ENCODE measurements around the gene PEX26. TPM values are rescaled to one million over a fixed set of nuclear protein-coding genes. Genes with fewer than 3 reads are reported as not detected.
A peak's percentile ranks its signal among the peaks of the same experiment; 100 is the strongest.

PEX26 gene
- total and polyA plus RNA-seq, 2 experiments from 2014 or later = 4.0 to 48.9 TPM

DNA sequence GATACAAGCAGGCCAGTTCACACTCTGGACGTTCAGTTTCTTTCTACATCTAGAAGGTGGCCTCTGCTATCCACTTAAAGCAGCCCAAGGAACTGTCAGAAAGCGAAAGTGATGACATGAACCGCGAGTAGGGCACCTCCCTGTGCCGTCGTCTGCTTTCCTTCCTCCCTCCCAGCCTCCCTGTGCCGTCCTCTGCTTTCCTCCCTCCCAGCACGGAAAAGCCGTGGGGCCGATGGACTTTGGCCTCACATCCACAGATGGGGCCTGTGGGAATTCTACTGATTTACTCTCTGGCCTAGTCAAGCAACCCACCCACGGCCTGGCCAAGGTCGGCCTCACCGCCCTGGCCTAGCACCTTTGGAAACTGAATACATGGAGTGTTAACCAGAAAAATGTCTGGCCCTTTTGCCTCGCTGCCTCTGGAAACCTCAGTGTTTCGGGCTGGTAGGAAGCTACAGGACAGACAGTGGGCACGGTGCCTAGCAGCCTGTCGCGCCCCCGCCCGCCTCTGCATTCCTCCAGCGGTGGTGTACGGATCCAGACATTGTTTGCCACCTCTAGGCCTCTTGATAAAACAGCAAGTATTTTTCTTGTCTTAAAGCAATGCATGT is 14.2 kb downstream of the PEX26 start (continued):
- TF ChIP-seq, protein P1, sequence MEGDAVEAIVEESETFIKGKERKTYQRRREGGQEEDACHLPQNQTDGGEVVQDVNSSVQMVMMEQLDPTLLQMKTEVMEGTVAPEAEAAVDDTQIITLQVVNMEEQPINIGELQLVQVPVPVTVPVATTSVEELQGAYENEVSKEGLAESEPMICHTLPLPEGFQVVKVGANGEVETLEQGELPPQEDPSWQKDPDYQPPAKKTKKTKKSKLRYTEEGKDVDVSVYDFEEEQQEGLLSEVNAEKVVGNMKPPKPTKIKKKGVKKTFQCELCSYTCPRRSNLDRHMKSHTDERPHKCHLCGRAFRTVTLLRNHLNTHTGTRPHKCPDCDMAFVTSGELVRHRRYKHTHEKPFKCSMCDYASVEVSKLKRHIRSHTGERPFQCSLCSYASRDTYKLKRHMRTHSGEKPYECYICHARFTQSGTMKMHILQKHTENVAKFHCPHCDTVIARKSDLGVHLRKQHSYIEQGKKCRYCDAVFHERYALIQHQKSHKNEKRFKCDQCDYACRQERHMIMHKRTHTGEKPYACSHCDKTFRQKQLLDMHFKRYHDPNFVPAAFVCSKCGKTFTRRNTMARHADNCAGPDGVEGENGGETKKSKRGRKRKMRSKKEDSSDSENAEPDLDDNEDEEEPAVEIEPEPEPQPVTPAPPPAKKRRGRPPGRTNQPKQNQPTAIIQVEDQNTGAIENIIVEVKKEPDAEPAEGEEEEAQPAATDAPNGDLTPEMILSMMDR (conservative IDR thresholded peaks at IDR 0.05; ENCODE audit: low read depth in 2 of 2) = no peak
- TF ChIP-seq EZH2phosphoT487 (IDR thresholded peaks at IDR 0.05; ENCODE audit: unreplicated experiment) = no peak
- TF ChIP-seq STAT1 (IDR thresholded peaks at IDR 0.05; ENCODE audit: unreplicated experiment) = no peak
- no peak for TF ChIP-seq NANOG (IDR thresholded peaks at IDR 0.05; ENCODE audit: borderline replicate concordance)
- TF ChIP-seq ZNF114 (CRISPR knock-in tag; IDR thresholded peaks at IDR 0.05) = no peak

DNA sequence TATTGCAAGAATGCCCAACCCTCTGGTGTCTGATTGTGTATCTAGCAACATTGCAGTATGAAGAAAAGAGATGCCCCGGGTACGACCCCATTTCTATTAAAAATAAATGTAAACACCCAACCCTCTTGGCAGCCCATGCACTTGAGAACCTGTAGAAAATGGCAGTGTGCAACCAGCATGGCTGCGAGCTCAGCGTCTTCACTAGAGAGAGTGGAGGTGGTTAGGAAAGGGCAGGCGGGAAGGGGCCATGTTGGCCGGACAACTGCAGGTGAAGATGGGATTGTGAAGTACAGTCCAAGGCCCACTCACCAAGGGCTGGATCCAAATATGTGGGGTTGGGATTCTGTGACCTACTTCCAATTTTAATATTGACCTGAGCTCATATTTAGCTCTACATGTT is 15.9 kb downstream of the PEX26 start:
- Mint-ChIP-seq H3K4me3 (no peak overlapping the region), H3K27me3 (ENCODE audit: insufficient read depth, low read depth, poor library complexity) (peaks cover 8% of the 10 kb centered on the region), H3K9me3 (peaks cover 3% of the 10 kb centered on the region; the same call in 2 of the 3 replicates), H3K27ac (no peak overlapping the region; the same call in 1 of the 2 replicates), H3K36me3 (ENCODE audit: low read depth) (peaks cover 57% of the 10 kb centered on the region), H3K4me1 (peaks cover 2% of the 10 kb centered on the region; the same call in 2 of the 3 replicates)
- H3K36me3 ChIP-seq (ENCODE audit: insufficient read depth) = peaks cover 12% of the 10 kb centered on the region
- H4K20me1 ChIP-seq (replicated peaks; ENCODE audit: insufficient read depth) = 0 out of 2 replicates have a peak, but pooled peaks cover 6% of the 10 kb centered on the region
- ATAC-seq (no peak), DNase-seq (ENCODE audit: low spot score) (no peak)
- H3K27ac ChIP-seq (ENCODE audit: low read depth) = 0 out of 2 replicates have a peak overlapping the region, but pooled peaks have one; percentile 30
- H3K9me2 ChIP-seq (ENCODE audit: insufficient read depth) = no peaks in the 10 kb centered on the region
- no peaks in the 10 kb centered on the region for H3F3A ChIP-seq (replicated peaks; ENCODE audit: low read depth)
- no peaks in the 10 kb centered on the region for H3K4me1 ChIP-seq (ENCODE audit: insufficient read depth)
- no peak overlapping the region for H2AFZ ChIP-seq
- H3K4me2 ChIP-seq = no peak overlapping the region
- no peak overlapping the region for H3K4me3 ChIP-seq
- no peaks in the 10 kb centered on the region for H3K79me2 ChIP-seq (replicated peaks; ENCODE audit: insufficient read depth)
- no peaks in the 10 kb centered on the region for H3K27me3 ChIP-seq (ENCODE audit: insufficient read depth)
- TF ChIP-seq POLR2AphosphoS5 (IDR thresholded peaks at IDR 0.05; ENCODE audit: low read depth) (no peak), JUNB (IDR thresholded peaks at IDR 0.05; ENCODE audit: unreplicated experiment) (no peak), CREB1 (CRISPR knock-in tag; IDR thresholded peaks at IDR 0.05; ENCODE audit: low read depth) (no peak), EZH2 (IDR thresholded peaks at IDR 0.05; ENCODE audit: low read depth, unreplicated experiment) (no peak)
- TF ChIP-seq, protein P2, sequence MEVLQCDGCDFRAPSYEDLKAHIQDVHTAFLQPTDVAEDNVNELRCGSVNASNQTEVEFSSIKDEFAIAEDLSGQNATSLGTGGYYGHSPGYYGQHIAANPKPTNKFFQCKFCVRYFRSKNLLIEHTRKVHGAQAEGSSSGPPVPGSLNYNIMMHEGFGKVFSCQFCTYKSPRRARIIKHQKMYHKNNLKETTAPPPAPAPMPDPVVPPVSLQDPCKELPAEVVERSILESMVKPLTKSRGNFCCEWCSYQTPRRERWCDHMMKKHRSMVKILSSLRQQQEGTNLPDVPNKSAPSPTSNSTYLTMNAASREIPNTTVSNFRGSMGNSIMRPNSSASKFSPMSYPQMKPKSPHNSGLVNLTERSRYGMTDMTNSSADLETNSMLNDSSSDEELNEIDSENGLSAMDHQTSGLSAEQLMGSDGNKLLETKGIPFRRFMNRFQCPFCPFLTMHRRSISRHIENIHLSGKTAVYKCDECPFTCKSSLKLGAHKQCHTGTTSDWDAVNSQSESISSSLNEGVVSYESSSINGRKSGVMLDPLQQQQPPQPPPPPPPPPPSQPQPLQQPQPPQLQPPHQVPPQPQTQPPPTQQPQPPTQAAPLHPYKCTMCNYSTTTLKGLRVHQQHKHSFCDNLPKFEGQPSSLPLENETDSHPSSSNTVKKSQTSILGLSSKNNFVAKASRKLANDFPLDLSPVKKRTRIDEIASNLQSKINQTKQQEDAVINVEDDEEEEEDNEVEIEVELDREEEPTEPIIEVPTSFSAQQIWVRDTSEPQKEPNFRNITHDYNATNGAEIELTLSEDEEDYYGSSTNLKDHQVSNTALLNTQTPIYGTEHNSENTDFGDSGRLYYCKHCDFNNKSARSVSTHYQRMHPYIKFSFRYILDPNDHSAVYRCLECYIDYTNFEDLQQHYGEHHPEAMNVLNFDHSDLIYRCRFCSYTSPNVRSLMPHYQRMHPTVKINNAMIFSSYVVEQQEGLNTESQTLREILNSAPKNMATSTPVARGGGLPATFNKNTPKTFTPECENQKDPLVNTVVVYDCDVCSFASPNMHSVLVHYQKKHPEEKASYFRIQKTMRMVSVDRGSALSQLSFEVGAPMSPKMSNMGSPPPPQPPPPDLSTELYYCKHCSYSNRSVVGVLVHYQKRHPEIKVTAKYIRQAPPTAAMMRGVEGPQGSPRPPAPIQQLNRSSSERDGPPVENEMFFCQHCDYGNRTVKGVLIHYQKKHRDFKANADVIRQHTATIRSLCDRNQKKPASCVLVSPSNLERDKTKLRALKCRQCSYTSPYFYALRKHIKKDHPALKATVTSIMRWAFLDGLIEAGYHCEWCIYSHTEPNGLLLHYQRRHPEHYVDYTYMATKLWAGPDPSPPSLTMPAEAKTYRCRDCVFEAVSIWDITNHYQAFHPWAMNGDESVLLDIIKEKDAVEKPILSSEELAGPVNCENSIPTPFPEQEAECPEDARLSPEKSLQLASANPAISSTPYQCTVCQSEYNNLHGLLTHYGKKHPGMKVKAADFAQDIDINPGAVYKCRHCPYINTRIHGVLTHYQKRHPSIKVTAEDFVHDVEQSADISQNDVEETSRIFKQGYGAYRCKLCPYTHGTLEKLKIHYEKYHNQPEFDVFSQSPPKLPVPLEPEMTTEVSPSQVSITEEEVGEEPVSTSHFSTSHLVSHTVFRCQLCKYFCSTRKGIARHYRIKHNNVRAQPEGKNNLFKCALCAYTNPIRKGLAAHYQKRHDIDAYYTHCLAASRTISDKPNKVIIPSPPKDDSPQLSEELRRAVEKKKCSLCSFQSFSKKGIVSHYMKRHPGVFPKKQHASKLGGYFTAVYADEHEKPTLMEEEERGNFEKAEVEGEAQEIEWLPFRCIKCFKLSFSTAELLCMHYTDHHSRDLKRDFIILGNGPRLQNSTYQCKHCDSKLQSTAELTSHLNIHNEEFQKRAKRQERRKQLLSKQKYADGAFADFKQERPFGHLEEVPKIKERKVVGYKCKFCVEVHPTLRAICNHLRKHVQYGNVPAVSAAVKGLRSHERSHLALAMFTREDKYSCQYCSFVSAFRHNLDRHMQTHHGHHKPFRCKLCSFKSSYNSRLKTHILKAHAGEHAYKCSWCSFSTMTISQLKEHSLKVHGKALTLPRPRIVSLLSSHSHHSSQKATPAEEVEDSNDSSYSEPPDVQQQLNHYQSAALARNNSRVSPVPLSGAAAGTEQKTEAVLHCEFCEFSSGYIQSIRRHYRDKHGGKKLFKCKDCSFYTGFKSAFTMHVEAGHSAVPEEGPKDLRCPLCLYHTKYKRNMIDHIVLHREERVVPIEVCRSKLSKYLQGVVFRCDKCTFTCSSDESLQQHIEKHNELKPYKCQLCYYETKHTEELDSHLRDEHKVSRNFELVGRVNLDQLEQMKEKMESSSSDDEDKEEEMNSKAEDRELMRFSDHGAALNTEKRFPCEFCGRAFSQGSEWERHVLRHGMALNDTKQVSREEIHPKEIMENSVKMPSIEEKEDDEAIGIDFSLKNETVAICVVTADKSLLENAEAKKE (CRISPR knock-in tag; IDR thresholded peaks at IDR 0.05) = no peak
- TF ChIP-seq, protein P3, sequence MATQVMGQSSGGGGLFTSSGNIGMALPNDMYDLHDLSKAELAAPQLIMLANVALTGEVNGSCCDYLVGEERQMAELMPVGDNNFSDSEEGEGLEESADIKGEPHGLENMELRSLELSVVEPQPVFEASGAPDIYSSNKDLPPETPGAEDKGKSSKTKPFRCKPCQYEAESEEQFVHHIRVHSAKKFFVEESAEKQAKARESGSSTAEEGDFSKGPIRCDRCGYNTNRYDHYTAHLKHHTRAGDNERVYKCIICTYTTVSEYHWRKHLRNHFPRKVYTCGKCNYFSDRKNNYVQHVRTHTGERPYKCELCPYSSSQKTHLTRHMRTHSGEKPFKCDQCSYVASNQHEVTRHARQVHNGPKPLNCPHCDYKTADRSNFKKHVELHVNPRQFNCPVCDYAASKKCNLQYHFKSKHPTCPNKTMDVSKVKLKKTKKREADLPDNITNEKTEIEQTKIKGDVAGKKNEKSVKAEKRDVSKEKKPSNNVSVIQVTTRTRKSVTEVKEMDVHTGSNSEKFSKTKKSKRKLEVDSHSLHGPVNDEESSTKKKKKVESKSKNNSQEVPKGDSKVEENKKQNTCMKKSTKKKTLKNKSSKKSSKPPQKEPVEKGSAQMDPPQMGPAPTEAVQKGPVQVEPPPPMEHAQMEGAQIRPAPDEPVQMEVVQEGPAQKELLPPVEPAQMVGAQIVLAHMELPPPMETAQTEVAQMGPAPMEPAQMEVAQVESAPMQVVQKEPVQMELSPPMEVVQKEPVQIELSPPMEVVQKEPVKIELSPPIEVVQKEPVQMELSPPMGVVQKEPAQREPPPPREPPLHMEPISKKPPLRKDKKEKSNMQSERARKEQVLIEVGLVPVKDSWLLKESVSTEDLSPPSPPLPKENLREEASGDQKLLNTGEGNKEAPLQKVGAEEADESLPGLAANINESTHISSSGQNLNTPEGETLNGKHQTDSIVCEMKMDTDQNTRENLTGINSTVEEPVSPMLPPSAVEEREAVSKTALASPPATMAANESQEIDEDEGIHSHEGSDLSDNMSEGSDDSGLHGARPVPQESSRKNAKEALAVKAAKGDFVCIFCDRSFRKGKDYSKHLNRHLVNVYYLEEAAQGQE (IDR thresholded peaks at IDR 0.05; ENCODE audit: unreplicated experiment) = no peak
- TF ChIP-seq, protein P1 (conservative IDR thresholded peaks at IDR 0.05; ENCODE audit: low read depth in 2 of 2) = no peak

Data from GM23338 (cell line).